AG04450 (cell line): ENCODE measurements around the gene LIPC. TPM values are rescaled to one million over a fixed set of nuclear protein-coding genes. Genes with fewer than 3 reads are reported as not detected.

Source experiments
- CTCF ChIA-PET: fragments of 300-600, 350-600 bp; formaldehyde crosslinking; extraction: SDS; loops from one replicate; lab custom pipeline; 2022; ENCODE audit warnings: antibody characterized with exemption, inconsistent platforms; lab: Charles Lee
- POLR2A ChIA-PET: fragments of 350-600 bp; formaldehyde crosslinking; extraction: SDS; loops from one replicate; lab custom pipeline; 2021; ENCODE audit warnings: antibody characterized with exemption, inconsistent platforms; lab: Yijun Ruan, JAX
- DNase-seq: peaks from one replicate; pipeline ENCODE4 v3.0.0-alpha.2; 2011; ENCODE audit warnings: low read depth, low spot score
- H3K27ac ChIP-seq: one replicate; pipeline ENCODE4 v1.5.1; 2012; ENCODE audit warnings: low read depth, low read length, control low read depth
- H3K27me3 ChIP-seq: one replicate; pipeline ENCODE4 v1.6.0; 2012; ENCODE audit warnings: low read length; ENCODE audit not compliant: control insufficient read depth, insufficient read depth
- H3K4me3 ChIP-seq: 2 replicates; pipeline ENCODE4 v1.5.1; 2011; ENCODE audit warnings: mild to moderate bottlenecking, low read depth, low read length, control low read depth
- H3K9me3 ChIP-seq: 2 replicates; pipeline ENCODE4 v1.5.1; 2012; ENCODE audit warnings: low read length; ENCODE audit not compliant: control insufficient read depth, insufficient read depth
- polyA plus RNA-seq: library from polyadenylated mRNA; depleted of rRNA; stranded (reverse); fragments of >200 nt; gene quantifications from 2 replicates; pipeline ENCODE4 v1.2.3, GENCODE V29; 2011
- TF ChIP-seq, protein P1 (sequence below): IDR thresholded peaks from 2 replicates; pipeline ENCODE4 v1.5.1; 2011; ENCODE audit warnings: low read depth, low read length, control low read depth, inconsistent platforms

LIPC gene
- polyA plus RNA-seq, 1 experiment = 0.82 TPM

- Histone ChIP-seq H3K9me3 (peaks cover 3% of the 10 kb centered on the region; the same call in 1 of the 2 replicates), H3K27ac (no peak overlapping the region), H3K27me3 (peaks cover 10% of the 10 kb centered on the region), H3K4me3 (no peak overlapping the region)
- CTCF ChIA-PET = no interaction called here
- DNase-seq = no peak
- TF ChIP-seq, protein P1, sequence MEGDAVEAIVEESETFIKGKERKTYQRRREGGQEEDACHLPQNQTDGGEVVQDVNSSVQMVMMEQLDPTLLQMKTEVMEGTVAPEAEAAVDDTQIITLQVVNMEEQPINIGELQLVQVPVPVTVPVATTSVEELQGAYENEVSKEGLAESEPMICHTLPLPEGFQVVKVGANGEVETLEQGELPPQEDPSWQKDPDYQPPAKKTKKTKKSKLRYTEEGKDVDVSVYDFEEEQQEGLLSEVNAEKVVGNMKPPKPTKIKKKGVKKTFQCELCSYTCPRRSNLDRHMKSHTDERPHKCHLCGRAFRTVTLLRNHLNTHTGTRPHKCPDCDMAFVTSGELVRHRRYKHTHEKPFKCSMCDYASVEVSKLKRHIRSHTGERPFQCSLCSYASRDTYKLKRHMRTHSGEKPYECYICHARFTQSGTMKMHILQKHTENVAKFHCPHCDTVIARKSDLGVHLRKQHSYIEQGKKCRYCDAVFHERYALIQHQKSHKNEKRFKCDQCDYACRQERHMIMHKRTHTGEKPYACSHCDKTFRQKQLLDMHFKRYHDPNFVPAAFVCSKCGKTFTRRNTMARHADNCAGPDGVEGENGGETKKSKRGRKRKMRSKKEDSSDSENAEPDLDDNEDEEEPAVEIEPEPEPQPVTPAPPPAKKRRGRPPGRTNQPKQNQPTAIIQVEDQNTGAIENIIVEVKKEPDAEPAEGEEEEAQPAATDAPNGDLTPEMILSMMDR = no peak
- POLR2A ChIA-PET = no interaction called here
Measured at GRCh38 chr15:58555162-58556027, 123.6 kb downstream of the LIPC start.

GRCh38 chr15:58556028-58556361 lies 124.2 kb downstream of the LIPC start:
- peaks cover 10% of the 10 kb centered on the region for H3K27me3 ChIP-seq
- POLR2A ChIA-PET = no interaction called here
- H3K4me3 ChIP-seq = no peak overlapping the region
- DNase-seq = no peak
- TF ChIP-seq, protein P1 = no peak
- peaks cover 3% of the 10 kb centered on the region; the same call in 1 of the 2 replicates for H3K9me3 ChIP-seq
- H3K27ac ChIP-seq = no peak overlapping the region
- CTCF ChIA-PET = no interaction called here

DNA sequence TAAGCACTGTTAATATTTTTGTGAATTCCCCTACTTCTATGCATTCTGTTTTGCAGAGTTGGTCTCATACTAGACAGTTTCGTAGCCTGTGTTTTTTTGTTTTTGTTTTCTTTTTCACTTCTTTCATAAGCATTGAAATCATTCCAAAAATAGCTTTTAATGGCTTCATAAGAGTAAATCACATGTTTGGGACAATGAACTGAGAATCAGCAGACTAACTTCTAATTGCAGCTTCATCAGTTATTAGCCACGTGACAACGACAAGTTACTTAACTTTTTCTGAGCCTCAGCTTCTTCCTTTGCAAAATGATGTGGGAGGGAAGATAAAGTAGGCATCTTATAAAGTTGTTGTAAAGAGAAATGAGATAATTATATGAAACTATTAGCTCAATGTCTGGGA lies 124.8 kb downstream of the LIPC start:
- peaks cover 10% of the 10 kb centered on the region for H3K27me3 ChIP-seq
- ChIA-PET POLR2A (no interaction called here), CTCF (no interaction called here)
- no peak for DNase-seq
- H3K9me3 ChIP-seq = peaks cover 3% of the 10 kb centered on the region; the same call in 1 of the 2 replicates
- H3K4me3 ChIP-seq = no peak overlapping the region
- H3K27ac ChIP-seq = no peak overlapping the region
- TF ChIP-seq, protein P1 = no peak

DNA sequence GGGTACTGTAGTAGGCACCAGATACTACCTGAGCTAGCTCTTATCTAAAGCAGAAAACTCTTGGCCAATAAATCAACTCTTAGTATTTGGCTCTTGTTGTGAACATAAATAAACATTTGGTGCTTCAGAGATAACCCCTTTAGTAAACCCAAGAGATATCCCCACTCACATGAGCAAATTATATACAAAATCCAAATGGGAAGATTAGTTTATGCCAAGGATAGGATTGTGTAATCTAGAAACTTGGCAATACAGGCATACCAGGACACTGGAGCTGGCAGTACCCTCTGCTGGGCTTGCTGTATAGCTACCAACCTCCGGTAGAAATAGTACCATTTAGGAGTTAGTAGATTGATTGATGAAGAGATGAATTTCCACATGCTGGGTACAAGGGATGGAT lies 127.0 kb downstream of the LIPC start:
- ChIA-PET CTCF (no interaction called here), POLR2A (no interaction called here)
- H3K9me3 ChIP-seq = peaks cover 3% of the 10 kb centered on the region; the same call in 1 of the 2 replicates
- H3K4me3 ChIP-seq = no peak overlapping the region
- TF ChIP-seq, protein P1 = no peak
- peaks cover 16% of the 10 kb centered on the region for H3K27me3 ChIP-seq
- H3K27ac ChIP-seq = no peak overlapping the region
- DNase-seq = no peak

GRCh38 chr15:58559904-58560588 lies 128.3 kb downstream of the LIPC start:
- CTCF ChIA-PET = interaction anchor here (0.6 kb wide), 1 partner anchor 290 kb away, joined by 4 read pairs; no protein-coding TSS in a partner anchor

More at GRCh38 chr15:58559904-58560588, 128.3 kb downstream of the LIPC start:
- Histone ChIP-seq H3K9me3 (peaks cover 3% of the 10 kb centered on the region; the same call in 1 of the 2 replicates), H3K27ac (no peak overlapping the region), H3K4me3 (no peak overlapping the region), H3K27me3 (peaks cover 13% of the 10 kb centered on the region)
- TF ChIP-seq, protein P1 = no peak
- DNase-seq = no peak
- POLR2A ChIA-PET = interaction anchor here (0.5 kb wide), 1 partner anchor 32 kb away, joined by 3 read pairs; no protein-coding TSS in a partner anchor
